ENCODE results near the gene DNAJC12.
A peak's percentile ranks its signal among the peaks of the same experiment; 100 is the strongest.
"Not testable (repeated sequence)": the region's sequence is repeated elsewhere in the genome, so short reads cannot be mapped to it uniquely, and the experiment has no call there.

Gene DNAJC12

DNA sequence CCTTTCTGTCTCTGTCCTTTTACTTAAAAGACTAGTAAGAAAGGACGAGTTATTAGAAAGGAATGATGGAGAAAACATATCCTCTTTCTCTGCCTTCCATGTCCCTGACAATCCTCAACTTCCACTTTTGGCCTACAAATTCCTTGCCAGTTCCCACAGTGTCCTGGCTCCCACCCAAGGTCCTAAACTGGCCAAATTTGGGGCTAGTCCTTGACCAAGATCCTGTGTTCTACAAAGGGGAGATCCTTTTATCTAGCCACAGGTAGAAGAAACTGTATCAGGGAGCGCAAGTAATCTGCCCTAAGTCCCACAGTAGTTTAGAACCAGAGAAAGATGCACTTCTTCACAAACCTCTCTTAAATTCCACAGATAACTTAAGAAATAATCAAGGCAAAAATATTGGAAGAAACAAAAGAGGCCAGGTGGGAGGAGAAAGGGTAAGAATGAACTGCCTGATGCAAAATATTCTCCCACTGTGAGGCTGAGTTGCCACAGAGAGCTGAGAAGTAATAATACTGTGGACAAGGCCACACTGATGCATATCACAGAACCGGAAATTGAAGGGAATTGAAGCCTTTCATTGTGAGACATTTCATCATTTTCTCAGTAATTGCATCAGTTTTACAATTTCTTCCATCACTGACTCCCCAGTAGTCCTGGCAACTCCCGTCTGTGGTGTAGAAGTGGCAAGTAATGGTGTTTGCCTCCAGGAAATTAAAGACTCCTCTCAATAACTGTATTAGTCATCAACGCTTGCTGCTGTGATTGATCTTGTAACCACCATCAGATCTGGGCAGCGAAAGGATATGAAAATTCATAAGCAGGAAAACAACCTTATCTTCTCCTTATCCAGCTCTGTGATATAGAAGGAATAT lies 47.2 kb downstream of the DNAJC12 start:
- peak; percentile 57 for DNase-seq

DNA sequence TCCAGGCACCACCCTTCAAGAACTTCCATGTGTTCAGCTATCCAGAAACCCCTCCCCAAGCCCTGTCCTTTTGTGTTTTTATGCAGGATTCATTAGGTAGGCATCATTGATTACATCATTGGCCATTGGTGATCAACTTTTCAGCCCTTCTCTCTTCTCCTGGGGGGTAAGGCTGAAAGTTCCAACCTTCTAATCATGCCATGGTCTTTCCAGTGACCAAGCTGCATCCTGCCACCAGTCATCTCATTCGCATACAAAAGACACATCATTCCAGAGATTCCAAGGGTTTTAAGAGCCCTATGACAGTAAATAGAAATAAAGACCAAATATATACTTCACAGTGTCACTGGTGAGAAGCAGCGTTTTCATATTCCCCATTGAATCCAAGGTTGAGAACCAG lies 48.2 kb downstream of the DNAJC12 start:
- no peak for DNase-seq

DNA sequence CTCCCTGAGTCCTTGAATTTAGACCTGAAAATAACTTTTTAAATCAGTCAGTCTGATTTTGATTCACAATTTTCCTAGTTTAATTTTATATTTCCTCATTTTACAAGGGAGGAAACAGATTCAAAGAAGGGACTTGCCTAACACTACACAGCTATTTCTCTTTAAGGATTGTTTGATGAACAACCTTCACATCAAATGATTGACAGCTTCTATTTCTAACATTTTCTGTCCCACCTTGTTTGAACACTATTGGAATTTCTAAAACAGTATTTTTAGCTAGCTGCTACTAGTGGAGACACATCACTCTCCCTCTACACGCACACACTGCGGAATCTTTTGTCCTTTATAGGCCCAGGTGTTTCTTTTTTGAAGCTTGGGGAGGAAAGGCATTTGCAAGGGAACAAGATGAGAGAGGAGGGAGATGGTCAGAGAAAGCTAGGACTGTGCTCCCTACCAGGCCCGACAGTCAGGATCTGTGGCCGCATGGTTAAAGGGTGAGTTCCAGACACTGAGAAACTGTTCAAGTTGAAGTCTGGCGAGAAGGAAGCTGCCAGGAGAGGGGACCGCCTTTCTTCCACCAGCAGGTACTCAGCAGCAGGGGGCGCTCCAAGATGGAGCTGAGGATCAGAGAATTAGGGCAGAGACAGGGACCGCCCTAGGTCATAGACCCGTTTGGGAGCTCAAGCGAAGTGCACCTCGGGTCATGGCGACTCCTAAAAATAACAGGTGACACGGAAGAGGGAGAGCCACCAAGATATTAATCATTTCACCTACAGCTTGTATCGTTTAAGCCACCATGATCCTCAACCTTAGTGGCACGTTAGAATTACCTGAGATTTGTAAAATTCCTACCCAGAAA lies 49.7 kb downstream of the DNAJC12 start:
- DNase-seq, result peak; percentile 86

DNA sequence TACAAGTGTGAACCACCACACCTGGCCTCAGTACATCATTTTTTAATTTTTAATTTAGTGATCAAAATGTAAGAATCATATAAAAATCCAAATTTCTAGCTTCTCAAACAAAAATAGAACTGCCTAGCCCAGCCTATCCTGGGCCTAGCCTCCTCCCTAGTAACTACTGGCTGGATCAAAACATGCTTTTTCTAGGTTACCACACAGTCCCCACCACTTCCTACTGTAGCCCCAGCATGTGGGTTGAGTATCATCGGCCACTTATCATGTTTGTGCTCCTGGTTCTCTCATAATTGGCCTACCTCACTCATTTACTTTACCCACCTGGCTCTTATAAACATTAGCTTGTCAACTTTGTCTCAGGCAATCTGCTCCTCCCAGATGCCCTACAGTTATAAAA lies 52.9 kb downstream of the DNAJC12 start:
- peak; percentile 50 for DNase-seq

DNA sequence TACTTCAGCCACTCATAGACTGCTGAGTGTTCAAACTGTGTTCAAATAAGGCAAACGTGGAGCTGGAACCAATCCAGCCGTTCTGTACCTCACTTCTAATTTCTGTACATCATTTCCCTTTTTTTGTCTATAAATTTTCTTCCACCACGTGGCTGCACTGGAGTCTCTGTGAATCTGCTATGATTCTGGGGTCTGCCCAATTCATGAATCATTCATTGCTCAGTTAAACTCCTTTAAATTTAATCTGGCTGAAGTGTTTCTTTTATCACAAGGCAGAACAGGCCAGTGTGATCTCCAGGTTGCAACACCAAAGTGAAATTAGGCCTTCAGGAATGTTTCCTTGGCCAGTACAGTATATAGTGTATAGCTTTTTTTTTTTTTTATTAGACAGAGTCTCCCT lies 53.5 kb downstream of the DNAJC12 start:
- peak; percentile 16 for DNase-seq

DNA sequence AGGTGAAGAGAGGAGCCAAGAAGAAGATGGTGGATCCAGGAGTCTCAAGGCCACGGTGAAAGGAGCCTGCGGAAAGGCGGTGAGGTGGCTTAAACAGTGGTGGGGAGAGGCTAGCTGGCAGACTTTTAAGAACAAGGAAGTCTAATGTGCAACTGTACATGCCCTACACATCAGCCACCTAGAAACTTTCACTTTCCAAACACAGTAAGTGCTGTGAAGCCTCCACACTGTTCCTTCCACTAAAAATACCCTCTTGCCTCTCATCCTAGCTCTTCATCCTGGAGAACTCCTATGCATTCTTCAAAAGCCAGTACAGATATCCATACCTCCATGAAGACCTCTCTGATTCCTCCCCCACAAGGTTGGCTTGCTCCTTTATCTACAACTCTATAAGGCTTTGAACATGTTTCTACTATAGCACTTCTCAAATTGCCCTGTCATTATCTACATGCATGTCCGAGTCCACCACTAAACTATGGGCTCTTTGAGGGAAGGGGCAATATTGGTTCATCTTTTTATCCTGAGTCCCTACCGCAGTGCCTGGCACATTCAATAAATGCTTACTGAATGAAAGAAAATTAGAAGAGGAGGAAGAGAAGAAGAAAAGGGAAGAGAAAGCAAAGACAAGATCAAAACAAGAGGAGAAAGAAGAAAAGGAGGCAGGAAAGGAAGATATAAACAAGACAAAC lies 54.2 kb downstream of the DNAJC12 start:
- no peak for DNase-seq

DNA sequence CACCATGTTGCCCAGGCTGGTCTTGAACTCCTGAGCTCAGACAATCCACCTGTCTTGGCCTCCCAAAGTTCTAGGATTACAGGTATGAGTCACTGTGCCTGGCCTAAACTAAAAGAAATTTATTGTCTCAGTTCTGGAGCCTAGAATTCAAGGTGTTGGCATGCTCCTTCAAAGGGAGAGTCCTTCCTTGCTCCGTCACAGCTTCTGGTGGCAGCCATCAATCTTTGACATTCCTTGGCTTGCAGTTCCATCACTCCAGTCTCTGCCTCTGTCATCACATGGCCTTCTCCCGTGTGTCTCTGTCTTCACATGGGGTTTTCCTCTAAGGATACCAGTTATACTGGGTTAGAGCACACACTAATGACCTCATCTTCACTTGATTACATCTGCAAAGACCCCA lies 55.5 kb downstream of the DNAJC12 start:
- no peak for DNase-seq

DNA sequence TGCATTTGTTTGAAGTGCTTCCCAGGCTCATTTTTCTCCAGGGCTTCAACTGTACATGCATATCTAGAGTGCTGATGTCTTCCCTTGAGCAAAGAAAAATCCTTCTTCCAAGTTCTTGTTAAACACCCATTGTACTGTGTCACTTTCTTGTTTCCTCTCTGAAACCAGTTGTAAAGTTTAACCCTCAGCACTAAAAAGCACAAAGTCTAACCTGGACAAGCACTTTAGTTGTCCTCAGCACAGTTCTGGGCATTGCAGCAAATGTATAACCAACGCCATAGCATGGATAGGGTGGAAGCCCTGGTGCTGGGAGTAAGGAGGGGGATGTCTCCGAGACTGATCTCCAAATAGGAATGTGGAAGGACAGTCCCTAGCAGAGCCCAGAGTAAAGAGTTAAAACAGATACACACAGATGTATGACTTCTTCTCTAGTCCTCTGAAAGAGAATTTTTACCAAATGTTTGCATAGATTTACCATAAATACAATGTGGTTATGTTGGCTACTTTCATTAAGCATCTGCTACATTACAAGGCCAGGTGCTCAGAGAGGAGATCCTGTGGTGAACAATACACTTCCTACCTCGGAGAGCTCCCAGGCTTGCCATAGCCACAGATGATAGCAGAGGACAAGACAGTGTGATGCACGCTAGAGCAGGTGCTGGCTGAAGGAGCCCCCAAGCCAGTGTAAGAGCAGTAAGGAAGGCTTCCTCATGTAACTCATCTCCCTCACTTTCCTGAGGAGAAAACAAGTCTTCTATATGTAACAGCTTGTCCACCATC lies 57.0 kb downstream of the DNAJC12 start:
- no peak for DNase-seq

DNA sequence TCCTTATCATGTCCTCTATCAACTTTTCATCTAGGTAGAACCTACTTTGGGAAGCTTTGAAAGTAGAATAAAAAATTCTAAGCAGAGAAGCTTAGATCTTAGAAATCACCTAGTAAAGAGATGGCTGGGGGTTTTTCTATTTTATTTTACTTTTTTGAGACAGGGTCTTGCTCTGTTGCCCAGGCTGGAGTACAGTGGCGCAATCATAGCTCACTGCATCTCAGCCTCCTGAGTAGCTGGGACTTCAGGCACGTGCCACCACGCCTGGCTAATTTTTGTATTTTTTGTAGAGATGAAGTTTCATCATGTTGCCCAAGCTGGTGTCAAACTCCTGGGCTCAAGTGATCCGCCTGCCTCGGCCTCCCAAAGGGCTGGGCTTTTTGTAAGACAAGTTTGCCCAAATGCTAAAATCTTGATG lies 57.8 kb downstream of the DNAJC12 start:
- not testable (repeated sequence) for DNase-seq

DNA sequence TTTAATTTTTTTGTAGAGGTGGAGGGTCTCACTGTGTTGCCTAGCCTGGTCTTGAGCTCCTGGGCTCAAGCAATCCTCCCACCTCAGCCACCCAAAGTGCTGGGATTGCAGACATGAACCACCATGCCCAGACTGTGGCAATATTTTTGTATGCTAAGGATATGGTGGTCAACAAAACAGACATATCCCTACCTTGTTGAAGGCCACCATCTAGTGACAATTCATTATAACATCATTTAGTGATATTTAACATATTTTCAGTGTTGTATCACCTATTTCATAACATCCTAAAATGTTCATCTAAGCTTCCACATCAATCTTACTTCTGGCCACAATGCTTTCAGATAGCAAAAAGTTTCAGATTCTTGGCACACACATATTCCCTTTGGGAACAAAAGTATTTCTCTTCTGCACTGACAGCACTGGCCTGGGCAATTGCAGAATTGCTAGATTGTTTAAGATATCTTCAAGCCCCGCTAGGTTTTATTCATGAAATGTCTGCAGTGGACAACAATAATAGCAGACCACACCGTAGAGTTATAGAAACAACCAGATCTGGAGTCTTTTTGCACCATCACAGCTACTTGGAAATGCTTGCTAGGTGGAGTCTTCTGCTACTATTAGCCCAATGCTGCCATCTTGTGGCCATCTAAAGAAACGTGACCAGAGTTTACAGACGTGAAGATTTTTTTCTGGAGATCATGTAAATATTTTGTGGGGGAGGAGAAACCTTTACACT lies 58.4 kb downstream of the DNAJC12 start:
- DNase-seq, result peak; percentile 90

DNA sequence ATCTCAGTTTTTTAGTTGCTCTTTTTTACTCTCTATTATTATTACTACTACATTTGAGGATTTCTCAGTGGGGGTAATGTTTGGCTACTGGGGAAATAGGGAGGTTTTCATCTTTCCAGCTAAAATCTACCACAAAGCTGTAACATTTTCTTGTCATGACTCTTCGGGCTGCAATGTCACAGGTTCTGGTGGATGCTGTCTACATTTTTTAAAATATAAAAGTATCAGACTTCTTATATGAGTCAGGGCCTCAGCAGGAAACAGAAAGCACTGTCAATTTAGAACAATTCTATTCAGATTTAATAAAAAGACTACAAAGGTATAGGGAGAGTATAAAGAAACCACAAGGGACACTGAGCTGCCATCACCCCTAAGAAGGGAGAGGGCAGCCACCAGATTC lies 61.6 kb downstream of the DNAJC12 start:
- no peak for DNase-seq

DNA sequence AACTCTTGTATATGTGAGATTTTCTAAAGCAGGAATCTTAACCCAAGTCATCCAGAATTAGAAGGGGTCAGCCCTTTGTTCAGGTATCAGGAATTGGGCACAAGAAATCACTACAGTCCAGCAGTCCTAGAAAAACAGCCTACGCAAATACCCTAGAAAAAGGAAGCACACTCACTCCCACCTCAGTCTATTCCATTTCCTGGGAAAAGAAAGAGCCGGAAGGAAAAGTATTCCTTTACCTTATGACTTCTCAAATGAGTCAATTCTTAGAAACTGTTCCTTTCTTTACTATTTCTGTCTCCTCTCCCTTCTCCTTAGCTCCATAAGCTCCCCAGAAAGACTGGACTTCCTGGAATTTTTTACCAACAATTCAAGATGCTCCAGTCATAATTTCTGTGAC lies 62.7 kb downstream of the DNAJC12 start:
- no peak for DNase-seq

DNA sequence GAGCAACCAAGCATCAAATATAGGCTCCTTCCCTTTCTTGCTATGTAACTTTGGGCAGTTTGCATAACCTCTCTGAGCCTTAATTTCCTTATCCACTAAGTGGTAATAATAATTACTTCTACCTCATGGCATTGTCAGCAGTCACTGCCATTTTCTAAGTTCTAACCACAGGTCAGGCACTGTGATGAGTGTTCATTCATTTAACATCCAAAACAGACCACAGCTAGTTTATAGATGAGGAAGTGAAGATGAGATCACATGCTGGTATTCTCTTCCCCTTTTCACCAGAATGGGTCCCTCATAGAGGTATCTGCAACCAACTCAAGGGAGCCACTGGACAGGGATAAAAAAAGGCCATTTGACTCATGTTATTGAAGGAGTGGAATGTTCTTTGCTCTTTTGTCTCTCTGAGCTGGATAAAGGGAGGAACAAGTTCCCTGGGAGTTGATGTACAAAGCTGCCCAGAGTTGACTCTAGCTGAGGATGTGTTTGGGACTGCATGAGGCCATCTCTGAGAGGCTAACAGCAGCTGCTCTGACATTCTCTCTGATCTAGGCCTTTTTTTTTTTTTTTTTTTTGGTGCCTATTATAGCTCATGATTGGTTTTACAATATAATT lies 65.0 kb downstream of the DNAJC12 start:
- DNase-seq, result peak; percentile 82

DNA sequence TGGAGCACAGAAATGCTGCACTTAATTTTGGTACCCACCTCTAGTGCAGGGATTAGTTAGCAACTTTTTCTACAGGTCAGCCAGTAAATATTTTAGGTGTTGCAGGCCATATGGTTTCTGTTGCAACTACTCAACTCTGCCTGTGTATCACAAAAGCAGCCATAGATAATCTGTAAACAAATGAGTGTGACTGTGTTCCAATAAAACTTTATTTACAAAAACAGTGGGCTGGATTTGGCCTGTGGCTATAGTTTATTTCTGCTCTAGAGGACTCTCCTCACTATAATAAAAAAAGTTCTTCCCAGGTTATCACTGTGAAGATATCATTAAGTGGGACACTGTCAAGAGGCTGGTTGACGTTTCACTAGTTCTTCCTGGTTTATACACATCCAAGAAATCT lies 65.8 kb downstream of the DNAJC12 start:
- DNase-seq, result no peak

DNA sequence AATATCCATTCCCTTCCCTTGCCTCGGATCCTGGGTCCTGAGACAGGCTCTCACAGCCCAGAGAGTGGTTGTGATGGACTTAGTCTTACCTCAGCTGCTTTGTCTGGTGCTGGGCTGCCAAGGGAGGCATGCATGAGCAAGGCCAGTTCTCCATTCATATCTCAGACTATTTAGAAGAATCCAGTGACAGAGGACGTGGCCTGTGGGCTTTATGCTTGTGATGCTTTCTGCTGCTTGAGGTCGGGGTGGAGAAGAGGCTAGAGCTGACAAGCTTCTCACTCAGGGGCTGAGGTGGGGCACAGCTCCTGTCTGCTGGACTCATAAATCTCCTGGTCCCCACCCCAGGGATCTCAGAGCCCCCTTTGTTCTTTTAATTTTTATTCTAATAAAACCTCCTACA lies 66.8 kb downstream of the DNAJC12 start:
- no peak for DNase-seq

DNA sequence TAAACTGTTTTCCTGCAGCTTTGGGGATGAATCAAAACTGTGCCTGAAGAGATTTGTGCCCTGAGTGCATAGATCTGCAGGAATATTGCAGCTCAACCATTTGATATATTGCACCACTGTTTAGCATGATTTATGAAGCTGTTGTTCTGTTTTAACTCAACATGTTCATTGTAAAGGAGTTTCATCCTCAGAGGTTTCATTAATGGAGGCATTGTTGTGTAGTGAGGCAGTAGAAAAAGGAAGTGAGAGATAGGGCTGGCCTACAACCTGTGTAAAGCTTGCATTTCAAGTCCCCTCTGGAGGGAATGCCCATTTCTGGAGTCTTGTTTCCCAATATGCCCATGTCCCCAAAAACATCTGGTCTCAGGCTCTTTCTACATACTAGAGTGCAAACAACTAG lies 67.5 kb downstream of the DNAJC12 start:
- no peak for DNase-seq

DNA sequence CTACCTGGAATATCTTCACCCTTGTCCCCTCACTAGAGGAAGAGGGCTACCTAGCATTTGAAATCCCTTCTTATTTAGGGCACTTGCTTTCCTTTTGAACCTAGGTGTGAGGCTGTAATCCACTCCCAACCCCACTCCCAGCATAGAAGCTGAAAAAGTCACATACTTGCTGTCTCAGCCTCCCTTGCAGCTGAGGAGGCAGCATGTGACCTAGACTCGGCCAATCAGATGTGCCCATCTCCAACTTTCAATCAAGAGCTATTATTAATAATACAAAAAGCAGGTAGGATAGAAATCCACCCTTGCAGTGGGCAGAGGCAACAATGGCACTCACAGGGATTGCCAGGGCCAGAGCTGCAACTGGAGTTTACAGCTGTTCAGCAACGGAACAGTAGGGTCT lies 70.7 kb downstream of the DNAJC12 start:
- DNase-seq, result no peak

DNA sequence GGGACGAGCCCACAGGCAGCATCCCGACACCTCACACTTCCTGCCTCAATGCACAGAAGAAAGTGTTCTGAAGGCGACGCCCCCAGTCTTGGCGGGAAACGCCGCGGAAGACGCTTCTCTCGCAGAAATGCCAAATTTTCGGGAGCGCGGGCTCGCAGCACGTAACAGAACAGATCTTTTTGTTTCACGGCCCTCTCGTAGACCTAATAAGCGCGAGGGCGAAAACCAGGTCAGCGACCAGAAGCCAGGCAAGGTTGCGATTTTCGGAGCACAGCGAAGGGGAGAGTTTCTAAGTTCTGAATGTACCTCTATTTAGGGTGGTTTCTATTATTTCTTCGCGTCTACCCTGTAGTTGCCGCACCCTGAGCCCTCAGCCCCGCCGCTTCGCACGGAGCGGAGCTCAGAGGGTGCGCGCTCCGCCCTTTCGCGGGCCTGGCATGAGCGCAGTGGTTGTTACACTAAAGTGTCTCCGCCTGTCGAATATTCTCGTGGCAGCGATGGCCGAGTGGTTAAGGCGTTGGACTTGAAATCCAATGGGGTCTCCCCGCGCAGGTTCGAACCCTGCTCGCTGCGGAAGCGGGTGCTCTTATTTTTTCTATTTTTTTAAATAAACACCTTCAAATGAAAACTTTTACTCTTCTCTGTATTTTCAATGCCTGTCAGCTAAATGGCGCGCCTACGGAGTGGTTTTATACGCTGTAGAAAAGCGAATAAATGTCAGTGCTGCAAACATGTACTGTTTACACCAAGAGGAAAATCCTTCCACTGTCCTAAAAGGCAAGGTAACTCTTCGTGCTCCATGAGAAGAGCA lies 73.8 kb downstream of the DNAJC12 start:
- peak; percentile 98 for DNase-seq

DNA sequence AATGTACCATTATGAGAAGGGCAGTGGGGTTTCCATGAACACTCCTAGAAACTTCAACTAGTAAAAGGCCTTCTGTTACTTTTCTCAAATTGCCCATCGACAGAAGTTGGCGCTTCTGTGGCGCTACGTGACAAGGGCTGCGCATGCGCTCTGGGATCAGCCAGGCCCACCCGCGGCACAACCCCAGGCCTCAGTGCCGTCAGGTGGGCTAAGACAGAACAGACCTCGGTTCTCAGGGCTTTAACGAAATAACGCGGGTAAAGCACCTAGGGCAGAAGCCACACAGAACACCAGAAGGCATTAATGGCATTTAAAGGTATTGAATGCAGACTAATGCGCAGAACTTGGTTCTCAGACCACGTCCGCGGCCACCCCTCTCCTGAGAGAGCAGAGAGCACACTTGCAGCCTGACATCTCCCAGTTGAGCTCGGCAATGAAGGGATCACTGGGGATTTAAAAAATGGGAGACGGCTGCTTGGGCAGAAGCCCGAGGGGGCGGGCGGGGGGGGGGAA lies 74.4 kb downstream of the DNAJC12 start:
- peak; percentile 86 for DNase-seq

DNA sequence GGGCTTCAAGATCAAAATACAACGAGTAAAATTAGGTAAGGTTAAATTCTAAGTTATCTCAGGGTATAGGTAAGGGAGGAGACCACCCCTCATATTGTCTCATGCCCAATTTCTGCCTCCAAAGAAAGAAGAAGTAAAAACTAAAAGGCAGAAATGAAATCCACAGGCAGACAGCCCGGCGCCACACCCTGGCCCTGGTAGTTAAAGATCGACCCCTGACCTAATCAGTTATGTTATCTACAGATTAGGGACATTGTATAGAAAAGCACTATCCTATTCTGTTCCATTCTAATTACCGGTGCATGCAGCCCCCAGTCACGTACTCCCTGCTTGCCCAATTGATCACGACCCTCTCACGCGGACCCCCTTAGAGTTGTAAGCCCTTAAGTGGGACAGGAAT lies 75.4 kb downstream of the DNAJC12 start:
- DNase-seq, result not testable (repeated sequence)

All from hematopoietic multipotent progenitor cell treated with erythropoietin and hydrocortisone succinate and interleukin-3 and kit ligand, for 4 days (in vitro differentiated cells).